HG03432 (cell line): Measurements from ENCODE around the gene KLHDC9.
"Not testable (repeated sequence)": the region's sequence is repeated elsewhere in the genome, so short reads cannot be mapped to it uniquely, and the experiment has no call there.

Experiments used
- ATAC-seq: cut with Tn5 transposase; IDR thresholded peaks from one replicate; pipeline ENCODE4 v1.9.1; 2021; ENCODE audit warnings: mild to moderate bottlenecking, moderate library complexity; ENCODE audit not compliant: unreplicated experiment

KLHDC9 gene, protein sequence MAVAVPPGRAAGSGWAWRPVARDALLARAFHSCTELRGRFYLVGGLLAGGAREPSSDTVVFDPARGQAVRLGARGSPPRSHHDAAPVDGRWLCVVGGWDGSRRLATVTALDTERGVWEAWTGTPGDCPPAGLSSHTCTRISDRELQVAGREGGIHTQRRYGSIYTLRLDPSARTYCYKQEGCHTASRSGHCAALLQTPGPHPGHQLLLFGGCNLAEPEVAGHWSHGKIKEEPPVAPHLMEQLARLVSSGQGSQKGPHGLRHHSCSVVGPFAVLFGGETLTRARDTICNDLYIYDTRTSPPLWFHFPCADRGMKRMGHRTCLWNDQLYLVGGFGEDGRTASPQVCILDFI

DNA sequence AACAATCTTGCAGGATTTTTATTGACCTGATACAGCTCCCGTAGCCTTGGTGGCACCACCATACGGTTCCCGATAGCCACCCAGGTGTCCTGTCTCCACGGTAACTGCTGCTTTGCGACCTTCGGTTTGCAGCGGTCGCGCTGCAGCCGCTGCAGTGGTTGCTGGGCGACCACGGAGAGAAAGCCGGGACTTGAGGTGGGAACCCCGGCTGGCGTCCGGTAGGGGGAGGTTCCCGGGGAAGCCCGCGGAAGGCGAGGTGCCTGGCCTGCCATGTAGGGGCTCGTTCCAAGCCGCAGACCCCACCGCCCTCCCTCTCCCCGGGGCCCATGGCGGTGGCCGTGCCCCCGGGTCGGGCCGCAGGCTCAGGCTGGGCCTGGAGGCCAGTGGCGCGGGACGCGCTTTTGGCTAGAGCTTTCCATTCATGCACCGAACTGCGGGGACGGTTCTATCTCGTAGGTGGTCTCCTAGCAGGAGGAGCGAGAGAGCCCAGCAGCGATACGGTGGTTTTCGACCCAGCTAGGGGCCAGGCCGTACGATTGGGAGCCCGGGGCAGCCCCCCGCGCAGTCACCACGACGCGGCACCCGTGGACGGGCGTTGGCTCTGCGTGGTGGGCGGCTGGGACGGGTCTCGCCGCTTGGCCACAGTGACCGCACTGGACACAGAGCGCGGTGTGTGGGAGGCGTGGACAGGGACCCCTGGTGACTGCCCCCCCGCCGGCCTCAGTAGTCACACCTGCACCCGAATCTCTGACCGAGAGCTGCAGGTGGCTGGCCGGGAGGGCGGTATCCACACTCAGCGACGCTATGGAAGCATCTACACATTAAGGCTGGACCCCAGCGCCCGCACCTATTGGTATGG lies at the start of gene KLHDC9:
TSS of gene KLHDC9 (plus strand) at position 152 of the 859 bp plus-strand sequence. CDS start at position 327, 175 bp downstream.
- ATAC-seq, result peak; percentile 80

- ATAC-seq, result no peak
These were observed 49.0 kb upstream of the KLHDC9 start for GRCh38 chr1:161048949-161049722.

GRCh38 chr1:161051219-161051618 lies 46.9 kb upstream of the KLHDC9 start:
- no peak for ATAC-seq

GRCh38 chr1:161052899-161053298 lies 45.3 kb upstream of the KLHDC9 start:
- no peak for ATAC-seq

DNA sequence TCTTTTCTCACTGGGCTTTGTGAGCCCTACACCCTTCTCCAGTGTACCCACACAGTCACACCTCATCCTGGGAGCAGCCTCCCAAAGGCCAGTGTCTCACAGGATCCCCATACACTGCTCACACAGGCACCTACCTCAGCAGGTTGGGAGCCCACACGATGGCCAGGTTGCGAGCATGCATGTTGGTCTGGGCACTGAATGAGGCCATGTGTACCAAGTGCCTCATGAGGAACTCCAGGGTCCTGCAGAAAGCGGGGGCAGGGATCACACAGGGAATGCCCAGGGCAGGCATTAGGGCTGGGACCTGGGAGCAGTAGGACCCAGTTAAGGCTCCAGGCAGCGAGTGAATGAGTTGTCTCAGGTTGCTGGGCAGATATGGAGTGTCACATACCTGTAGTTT lies 43.9 kb upstream of the KLHDC9 start:
- ATAC-seq, result no peak

DNA sequence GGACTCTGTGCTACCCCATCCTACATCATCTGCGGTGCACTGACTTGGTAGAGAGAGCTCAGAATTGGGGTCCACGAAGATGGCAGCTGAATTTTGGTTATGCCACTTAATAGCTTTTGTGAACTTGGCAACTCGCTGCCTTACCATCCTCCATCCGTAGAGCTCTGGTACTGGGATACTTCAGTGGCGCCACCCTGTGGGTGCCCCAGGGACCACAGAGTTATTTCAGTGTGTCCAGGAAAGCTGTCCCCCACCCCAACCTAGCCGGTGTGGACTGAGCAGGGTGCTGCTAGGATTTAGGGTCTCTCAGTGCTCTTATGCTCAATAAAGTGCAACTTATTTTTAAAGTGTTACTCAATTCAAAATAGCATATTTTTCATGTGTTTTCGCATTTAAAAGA lies 43.4 kb upstream of the KLHDC9 start:
- ATAC-seq, result no peak

- ATAC-seq, result no peak
These were observed 38.9 kb upstream of the KLHDC9 start for GRCh38 chr1:161059293-161059692.

DNA sequence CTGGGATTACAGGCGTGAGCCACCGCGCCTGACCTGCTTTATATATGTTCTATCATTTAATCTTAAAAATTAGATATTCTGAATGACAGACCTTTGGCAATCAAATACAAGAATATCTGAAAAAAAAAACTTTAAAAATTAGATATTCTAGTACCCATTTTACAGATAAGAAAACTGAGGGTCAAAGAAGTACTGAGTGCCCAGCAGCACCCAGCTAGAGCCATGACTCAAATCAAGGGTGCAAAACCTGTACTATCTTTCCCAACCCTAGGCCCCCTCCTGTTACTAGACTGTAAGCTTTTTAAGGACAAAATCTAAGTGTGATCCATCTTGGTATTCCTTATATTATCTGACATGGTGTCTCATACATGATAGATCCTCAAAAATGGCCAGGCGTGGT lies 36.7 kb upstream of the KLHDC9 start:
- no peak for ATAC-seq

GRCh38 chr1:161063936-161064335 lies 34.2 kb upstream of the KLHDC9 start:
- not testable (repeated sequence) for ATAC-seq

DNA sequence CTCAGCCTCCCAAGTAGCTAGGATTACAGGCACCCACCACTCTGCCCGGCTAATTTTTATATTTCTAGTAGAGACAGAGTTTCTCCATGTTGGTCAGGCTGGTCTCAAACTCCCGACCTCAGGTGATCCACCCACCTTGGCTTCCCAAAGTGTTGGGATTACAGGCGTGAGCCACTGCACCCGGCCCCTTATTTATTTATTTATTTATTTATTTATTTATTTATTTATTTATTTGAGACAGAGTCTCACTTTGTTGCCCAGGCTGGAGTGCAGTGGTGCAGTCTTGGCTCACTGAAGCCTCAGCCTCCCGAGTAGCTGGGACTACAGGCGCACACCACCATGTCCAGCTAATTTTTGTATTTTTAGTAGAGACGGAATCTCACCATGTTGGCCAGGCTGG lies 32.5 kb upstream of the KLHDC9 start:
- not testable (repeated sequence) for ATAC-seq

GRCh38 chr1:161066694-161067093 lies 31.5 kb upstream of the KLHDC9 start:
- no peak for ATAC-seq

GRCh38 chr1:161068306-161069234 lies 29.6 kb upstream of the KLHDC9 start:
- ATAC-seq, result peak; percentile 62

DNA sequence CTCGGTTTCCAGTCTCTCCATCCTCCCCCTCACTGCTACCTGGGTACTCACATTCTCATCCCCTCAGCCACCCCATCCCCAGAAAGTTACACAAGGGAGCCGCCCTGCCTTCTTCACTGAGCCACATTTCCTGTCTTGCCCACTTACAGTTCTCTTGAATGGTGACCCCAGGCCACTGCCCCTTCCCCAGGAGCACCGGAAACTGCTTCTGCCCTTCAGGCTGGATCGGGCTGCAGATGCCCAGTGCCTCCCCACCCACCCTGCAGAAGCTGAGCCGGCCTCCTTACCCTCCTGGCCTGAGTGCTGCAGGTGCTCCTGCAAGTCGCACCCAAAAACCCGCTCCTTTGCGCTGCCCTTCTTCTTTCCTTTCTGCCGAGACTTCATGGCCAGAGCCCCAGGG lies 28.9 kb upstream of the KLHDC9 start:
- peak; percentile 1 for ATAC-seq

DNA sequence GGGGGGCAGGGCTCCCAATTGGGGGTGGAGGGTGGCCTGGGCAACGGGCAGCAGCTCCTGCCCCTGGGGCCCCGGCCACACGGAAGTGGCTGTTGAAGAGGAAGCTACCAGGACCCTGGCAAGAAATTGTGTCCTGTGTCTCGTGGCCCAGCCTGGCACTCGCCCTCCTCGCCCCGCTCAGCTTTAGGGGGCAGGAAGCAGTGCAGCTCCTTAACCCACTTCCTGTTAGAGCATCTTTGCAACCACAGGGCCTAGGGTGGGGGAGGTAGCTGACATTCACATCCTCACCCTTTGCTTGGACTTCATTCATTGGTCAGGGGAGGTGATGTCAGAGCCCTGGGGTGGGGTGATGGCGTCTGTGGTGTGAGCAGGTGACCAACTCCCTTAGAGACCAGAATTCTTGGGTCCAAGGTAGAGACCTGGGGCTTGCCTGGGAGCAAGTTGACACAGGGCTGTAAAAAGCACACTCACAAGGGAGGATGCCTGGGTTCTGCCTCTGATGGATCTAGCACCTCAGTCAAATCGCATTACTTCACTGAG lies 28.4 kb upstream of the KLHDC9 start, which contains the start of gene ARHGAP30:
TSS of gene ARHGAP30 (minus strand) at position 161 of the 540 bp plus-strand sequence. CDS start 267 bp downstream, outside the sequence.
- peak; percentile 89 for ATAC-seq

GRCh38 chr1:161070761-161071160 lies 27.4 kb upstream of the KLHDC9 start:
- no peak for ATAC-seq

DNA sequence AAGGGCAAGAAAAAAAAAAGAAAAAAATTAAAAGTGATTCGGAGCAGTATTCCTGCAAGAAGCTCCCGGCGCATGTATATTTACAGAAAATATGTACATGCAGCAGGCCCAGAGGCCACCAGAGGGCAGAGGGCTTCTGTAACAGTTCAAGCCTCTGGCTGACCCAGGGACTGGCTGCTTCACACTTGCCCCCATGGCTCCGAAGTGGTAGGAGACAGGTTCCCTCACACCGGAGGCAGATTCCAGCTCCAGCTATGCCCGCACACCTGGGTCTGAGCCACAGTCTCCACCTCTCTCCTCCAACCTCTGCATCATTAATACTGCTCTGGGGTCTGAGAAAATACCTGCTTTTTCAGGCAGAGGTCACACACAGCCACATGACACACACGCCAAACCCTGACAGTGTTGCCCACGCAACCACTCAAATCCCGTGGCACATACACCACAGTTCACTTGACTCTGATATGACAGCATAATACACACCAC lies 26.2 kb upstream of the KLHDC9 start:
- ATAC-seq, result no peak

- ATAC-seq, result no peak
These were observed 25.3 kb upstream of the KLHDC9 start for GRCh38 chr1:161072751-161073449.

DNA sequence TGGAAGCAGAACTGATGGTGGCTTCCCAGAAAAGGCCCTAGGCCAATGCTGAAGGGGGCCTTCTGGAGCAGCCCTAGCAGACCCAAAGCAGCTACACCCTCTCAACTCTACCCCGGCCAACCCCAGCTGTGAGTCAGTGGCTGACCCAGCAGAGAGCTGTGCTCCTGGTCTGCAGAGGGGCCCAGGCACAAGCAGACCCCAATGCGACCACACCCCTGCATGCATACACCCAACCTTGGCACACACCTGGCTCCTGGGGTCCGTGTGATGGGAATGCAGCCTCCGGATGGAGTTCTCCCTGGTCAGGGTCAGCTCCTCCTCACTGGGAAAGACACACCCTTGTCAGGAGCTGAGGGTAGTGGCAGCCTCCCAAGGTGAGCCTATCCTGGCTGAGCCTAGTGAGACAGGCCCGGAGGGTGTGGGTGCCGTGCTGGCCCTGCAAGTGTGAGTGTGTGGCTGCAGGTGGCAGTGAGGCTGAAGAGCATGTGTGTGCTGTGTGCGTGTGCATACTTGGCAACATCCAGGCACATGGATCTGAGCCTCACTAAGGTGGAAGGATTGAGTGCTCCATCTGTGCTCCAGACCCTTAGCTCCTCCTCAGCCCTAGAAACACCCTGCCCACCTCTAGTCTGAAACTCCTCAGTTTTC lies 24.6 kb upstream of the KLHDC9 start:
- no peak for ATAC-seq
